ENCODE results near the gene PRR27. TPM values are rescaled to one million over a fixed set of nuclear protein-coding genes. Genes with fewer than 3 reads are reported as not detected.

PRR27 gene
- total RNA-seq, 1 donor from 2014 or later, result not detected

DNA sequence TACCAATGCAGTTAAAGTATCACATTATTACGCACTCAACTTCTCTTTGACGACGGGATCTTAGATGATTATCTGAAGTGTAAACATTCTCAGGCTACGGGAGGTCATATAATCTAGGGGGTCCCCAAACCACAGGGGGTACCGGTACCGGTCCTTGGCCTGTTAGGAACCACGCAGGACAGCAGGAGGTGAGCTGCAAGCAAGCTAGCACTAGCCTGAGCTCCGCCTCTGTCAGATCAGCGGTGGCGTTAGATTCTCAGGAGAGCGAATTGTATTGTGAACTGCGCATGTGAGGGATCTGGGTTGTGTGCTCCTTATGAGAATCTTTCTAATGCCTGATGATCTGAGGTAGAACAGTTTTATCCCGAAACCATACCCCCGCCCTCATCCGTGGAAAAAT lies 20.6 kb upstream of the PRR27 start:
- Histone ChIP-seq H3K4me1 (ENCODE audit: insufficient read depth, low read length) (no peaks in the 10 kb centered on the region), H3K79me2 (ENCODE audit: insufficient read depth, low read length) (no peaks in the 10 kb centered on the region), H3K36me3 (ENCODE audit: insufficient read depth, low read length) (no peaks in the 10 kb centered on the region), H3K4me2 (ENCODE audit: low read length) (no peak overlapping the region), H4K20me1 (ENCODE audit: insufficient read depth, low read length) (no peaks in the 10 kb centered on the region), H3K27me3 (ENCODE audit: insufficient read depth, low read length) (no peaks in the 10 kb centered on the region), H3K9ac (ENCODE audit: low read length) (no peak overlapping the region), H3K27ac (ENCODE audit: low read depth, low read length) (no peak overlapping the region), H2AFZ (ENCODE audit: low read depth, low read length) (no peak overlapping the region), H3K9me3 (ENCODE audit: insufficient read depth, low read depth, low read length) (no peaks in the 10 kb centered on the region), H3K4me3 (ENCODE audit: insufficient read depth, low read depth, low read length) (no peak overlapping the region)
- TF ChIP-seq, protein P1, sequence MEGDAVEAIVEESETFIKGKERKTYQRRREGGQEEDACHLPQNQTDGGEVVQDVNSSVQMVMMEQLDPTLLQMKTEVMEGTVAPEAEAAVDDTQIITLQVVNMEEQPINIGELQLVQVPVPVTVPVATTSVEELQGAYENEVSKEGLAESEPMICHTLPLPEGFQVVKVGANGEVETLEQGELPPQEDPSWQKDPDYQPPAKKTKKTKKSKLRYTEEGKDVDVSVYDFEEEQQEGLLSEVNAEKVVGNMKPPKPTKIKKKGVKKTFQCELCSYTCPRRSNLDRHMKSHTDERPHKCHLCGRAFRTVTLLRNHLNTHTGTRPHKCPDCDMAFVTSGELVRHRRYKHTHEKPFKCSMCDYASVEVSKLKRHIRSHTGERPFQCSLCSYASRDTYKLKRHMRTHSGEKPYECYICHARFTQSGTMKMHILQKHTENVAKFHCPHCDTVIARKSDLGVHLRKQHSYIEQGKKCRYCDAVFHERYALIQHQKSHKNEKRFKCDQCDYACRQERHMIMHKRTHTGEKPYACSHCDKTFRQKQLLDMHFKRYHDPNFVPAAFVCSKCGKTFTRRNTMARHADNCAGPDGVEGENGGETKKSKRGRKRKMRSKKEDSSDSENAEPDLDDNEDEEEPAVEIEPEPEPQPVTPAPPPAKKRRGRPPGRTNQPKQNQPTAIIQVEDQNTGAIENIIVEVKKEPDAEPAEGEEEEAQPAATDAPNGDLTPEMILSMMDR (IDR thresholded peaks at IDR 0.05; ENCODE audit: insufficient read depth, low read depth, low read length), result no peak
- no peak for TF ChIP-seq EZH2 (IDR thresholded peaks at IDR 0.05; ENCODE audit: insufficient read depth, low read length)
- FAIRE-seq (no peak), DNase-seq (ENCODE audit: low read depth) (no peak)
- H3K4me3 Mint-ChIP-seq (ENCODE audit: unreplicated experiment), result no peak overlapping the region
- H3K27ac Mint-ChIP-seq (ENCODE audit: unreplicated experiment), result no peak overlapping the region
- H3K9me3 Mint-ChIP-seq (ENCODE audit: unreplicated experiment), result no peaks in the 10 kb centered on the region
- H3K36me3 Mint-ChIP-seq (ENCODE audit: low read depth, unreplicated experiment), result no peaks in the 10 kb centered on the region
- no peaks in the 10 kb centered on the region for H3K4me1 Mint-ChIP-seq (ENCODE audit: low read depth, unreplicated experiment)
- H3K27me3 Mint-ChIP-seq (ENCODE audit: low read depth, unreplicated experiment), result no peaks in the 10 kb centered on the region

DNA sequence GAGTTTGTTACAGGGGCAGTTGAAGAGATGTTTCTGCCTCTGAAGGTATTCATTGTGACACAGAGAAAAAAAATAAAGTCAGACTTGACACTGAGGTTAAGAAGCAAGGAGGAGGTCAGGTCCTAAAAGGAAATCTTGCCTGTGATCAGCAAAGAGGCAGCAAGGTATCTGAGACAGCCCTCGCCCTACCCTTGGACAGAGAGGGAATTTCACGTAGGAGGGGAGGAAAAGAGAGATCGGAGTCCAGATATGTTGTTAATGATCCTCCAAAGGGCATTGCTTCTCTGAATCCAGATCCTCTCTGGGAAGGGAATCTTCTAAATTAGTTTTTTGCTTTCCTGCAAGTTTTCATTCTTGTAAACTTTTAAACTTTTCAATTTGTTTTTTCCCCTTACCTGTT lies 15.3 kb upstream of the PRR27 start:
- H3K9ac ChIP-seq (ENCODE audit: low read length), result no peak overlapping the region
- Mint-ChIP-seq H3K27me3 (ENCODE audit: low read depth, unreplicated experiment) (no peaks in the 10 kb centered on the region), H3K9me3 (ENCODE audit: unreplicated experiment) (no peaks in the 10 kb centered on the region), H3K27ac (ENCODE audit: unreplicated experiment) (no peak overlapping the region), H3K4me3 (ENCODE audit: unreplicated experiment) (no peak overlapping the region), H3K4me1 (ENCODE audit: low read depth, unreplicated experiment) (no peaks in the 10 kb centered on the region), H3K36me3 (ENCODE audit: low read depth, unreplicated experiment) (no peaks in the 10 kb centered on the region)
- H3K27ac ChIP-seq (ENCODE audit: low read depth, low read length), result no peak overlapping the region
- no peak for FAIRE-seq
- H3K4me1 ChIP-seq (ENCODE audit: insufficient read depth, low read length), result no peaks in the 10 kb centered on the region
- H3K4me2 ChIP-seq (ENCODE audit: low read length), result no peak overlapping the region
- H3K27me3 ChIP-seq (ENCODE audit: insufficient read depth, low read length), result no peaks in the 10 kb centered on the region
- H3K4me3 ChIP-seq (ENCODE audit: insufficient read depth, low read depth, low read length), result no peak overlapping the region
- TF ChIP-seq, protein P1 (IDR thresholded peaks at IDR 0.05; ENCODE audit: insufficient read depth, low read depth, low read length), result no peak
- TF ChIP-seq EZH2 (IDR thresholded peaks at IDR 0.05; ENCODE audit: insufficient read depth, low read length), result no peak
- DNase-seq (ENCODE audit: low read depth), result no peak
- H3K79me2 ChIP-seq (ENCODE audit: insufficient read depth, low read length), result no peaks in the 10 kb centered on the region
- H4K20me1 ChIP-seq (ENCODE audit: insufficient read depth, low read length), result no peaks in the 10 kb centered on the region
- H3K36me3 ChIP-seq (ENCODE audit: insufficient read depth, low read length), result no peaks in the 10 kb centered on the region
- no peaks in the 10 kb centered on the region for H3K9me3 ChIP-seq (ENCODE audit: insufficient read depth, low read depth, low read length)
- no peak overlapping the region for H2AFZ ChIP-seq (ENCODE audit: low read depth, low read length)

DNA sequence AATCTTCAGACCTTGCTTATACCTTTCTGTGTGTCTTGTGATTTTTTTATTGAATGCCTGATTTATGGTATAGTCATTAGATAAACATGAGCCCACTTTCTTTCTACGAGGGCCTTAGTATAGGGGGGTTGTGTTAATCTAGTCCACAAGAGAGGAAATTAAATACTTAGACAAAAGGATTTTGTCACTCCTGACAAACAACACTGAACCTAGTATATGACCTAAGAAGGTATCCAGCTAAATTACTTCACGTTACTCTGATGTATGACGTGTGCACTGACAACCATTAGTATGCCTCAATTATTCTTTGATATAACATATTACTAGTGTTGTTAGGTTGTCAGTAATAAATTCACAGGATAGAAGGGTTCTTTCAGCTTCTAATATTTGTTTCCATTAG lies 2.8 kb upstream of the PRR27 start:
- Histone ChIP-seq H3K27me3 (ENCODE audit: insufficient read depth, low read length) (no peaks in the 10 kb centered on the region), H3K4me3 (ENCODE audit: insufficient read depth, low read depth, low read length) (no peak overlapping the region), H3K4me1 (ENCODE audit: insufficient read depth, low read length) (no peaks in the 10 kb centered on the region), H3K9ac (ENCODE audit: low read length) (no peak overlapping the region), H3K79me2 (ENCODE audit: insufficient read depth, low read length) (no peaks in the 10 kb centered on the region), H3K36me3 (ENCODE audit: insufficient read depth, low read length) (no peaks in the 10 kb centered on the region), H2AFZ (ENCODE audit: low read depth, low read length) (no peak overlapping the region), H4K20me1 (ENCODE audit: insufficient read depth, low read length) (no peaks in the 10 kb centered on the region), H3K4me2 (ENCODE audit: low read length) (no peak overlapping the region), H3K9me3 (ENCODE audit: insufficient read depth, low read depth, low read length) (no peaks in the 10 kb centered on the region), H3K27ac (ENCODE audit: low read depth, low read length) (no peak overlapping the region)
- H3K27ac Mint-ChIP-seq (ENCODE audit: unreplicated experiment), result no peak overlapping the region
- FAIRE-seq (no peak), DNase-seq (ENCODE audit: low read depth) (no peak)
- no peaks in the 10 kb centered on the region for H3K27me3 Mint-ChIP-seq (ENCODE audit: low read depth, unreplicated experiment)
- no peaks in the 10 kb centered on the region for H3K4me1 Mint-ChIP-seq (ENCODE audit: low read depth, unreplicated experiment)
- H3K36me3 Mint-ChIP-seq (ENCODE audit: low read depth, unreplicated experiment), result no peaks in the 10 kb centered on the region
- no peak for TF ChIP-seq EZH2 (IDR thresholded peaks at IDR 0.05; ENCODE audit: insufficient read depth, low read length)
- TF ChIP-seq, protein P1 (IDR thresholded peaks at IDR 0.05; ENCODE audit: insufficient read depth, low read depth, low read length), result no peak
- no peaks in the 10 kb centered on the region for H3K9me3 Mint-ChIP-seq (ENCODE audit: unreplicated experiment)
- no peak overlapping the region for H3K4me3 Mint-ChIP-seq (ENCODE audit: unreplicated experiment)

All from astrocyte (in vitro differentiated cells and primary cell).